ENCODE results near the gene KRT4. TPM values are rescaled to one million over a fixed set of nuclear protein-coding genes. Genes with fewer than 3 reads are reported as not detected.

The KRT4 gene
- total RNA-seq, 1 donor from 2014 or later, result 1,276 TPM

DNA sequence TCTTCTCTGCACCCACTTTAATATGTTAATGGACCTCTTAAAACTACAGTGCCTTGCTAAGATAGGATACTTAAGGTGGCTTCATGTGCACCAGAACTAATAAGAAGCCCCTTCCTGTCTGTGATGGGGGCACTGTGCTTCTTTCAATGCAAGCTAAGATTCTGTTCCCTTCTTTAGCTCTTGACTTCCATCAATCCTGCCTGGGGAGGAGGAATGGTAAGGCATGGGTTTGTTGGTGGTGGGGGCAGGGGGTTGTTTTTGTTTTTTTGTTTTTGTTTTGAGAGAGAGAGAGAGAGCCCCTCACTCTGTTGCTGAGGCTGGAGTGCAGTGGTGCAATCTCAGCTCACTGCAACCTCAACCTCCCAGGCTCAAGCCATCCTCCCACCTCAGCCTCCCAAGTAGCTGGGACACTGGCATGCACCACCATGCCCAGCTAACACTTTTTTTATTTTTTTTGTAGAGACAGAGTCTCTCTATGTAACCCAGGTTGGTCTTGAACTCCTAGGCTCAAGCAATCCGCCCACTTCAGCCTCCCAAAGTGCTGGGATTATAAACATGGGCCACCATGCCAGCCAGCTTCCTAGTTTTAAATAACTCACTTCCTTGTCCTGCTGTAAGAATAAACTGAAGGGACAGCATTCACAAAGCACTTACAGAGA is 13.5 kb downstream of the KRT4 start:
- DNase-seq (ENCODE audit: extremely low spot score, unreplicated experiment), result no peak
- Mint-ChIP-seq H3K36me3 (no peaks in the 10 kb centered on the region), H3K9me3 (no peaks in the 10 kb centered on the region), H3K4me1 (ENCODE audit: unreplicated experiment) (no peaks in the 10 kb centered on the region), H3K27me3 (peaks cover 18% of the 10 kb centered on the region), H3K4me3 (no peak overlapping the region), H3K27ac (peak overlapping the region; percentile 27)
- TF ChIP-seq, protein P1, sequence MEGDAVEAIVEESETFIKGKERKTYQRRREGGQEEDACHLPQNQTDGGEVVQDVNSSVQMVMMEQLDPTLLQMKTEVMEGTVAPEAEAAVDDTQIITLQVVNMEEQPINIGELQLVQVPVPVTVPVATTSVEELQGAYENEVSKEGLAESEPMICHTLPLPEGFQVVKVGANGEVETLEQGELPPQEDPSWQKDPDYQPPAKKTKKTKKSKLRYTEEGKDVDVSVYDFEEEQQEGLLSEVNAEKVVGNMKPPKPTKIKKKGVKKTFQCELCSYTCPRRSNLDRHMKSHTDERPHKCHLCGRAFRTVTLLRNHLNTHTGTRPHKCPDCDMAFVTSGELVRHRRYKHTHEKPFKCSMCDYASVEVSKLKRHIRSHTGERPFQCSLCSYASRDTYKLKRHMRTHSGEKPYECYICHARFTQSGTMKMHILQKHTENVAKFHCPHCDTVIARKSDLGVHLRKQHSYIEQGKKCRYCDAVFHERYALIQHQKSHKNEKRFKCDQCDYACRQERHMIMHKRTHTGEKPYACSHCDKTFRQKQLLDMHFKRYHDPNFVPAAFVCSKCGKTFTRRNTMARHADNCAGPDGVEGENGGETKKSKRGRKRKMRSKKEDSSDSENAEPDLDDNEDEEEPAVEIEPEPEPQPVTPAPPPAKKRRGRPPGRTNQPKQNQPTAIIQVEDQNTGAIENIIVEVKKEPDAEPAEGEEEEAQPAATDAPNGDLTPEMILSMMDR (conservative IDR thresholded peaks at IDR 0.05), result no peak

DNA sequence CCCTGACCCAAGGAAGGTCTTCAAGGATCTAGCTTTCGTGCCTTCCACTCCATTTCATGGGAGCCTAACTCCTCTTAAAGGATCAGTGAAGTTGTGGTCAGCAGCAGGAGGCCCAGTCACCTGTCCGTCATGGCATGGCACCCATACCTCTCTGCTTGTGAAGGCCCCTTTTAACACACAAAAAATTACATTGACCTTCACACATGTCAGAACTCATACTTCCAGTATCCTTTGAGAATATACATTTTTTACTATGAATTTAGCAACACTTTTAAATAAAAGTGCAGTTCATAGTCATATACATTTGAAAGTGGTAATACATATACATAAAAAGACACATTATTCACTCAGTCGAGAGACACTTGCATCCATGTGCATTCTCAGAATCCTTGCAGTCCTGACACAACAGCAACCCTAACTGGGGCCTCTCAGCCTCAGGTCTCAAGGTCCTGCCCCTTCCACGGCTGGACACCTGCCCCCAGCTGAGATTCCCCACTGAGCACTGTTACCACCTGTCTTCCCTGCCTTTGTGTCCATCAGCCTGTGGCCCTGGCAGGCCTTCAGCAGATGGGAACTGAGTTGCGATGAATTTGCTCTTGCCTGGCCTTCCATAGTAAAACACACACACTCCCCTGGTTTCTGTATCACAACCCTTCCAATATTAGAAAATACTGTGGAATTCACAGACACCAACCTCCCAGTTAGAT is 14.3 kb downstream of the KRT4 start:
- H3K4me3 Mint-ChIP-seq, result no peak overlapping the region
- TF ChIP-seq, protein P1 (conservative IDR thresholded peaks at IDR 0.05), result no peak
- H3K4me1 Mint-ChIP-seq (ENCODE audit: unreplicated experiment), result no peaks in the 10 kb centered on the region
- H3K36me3 Mint-ChIP-seq, result no peaks in the 10 kb centered on the region
- peaks cover 13% of the 10 kb centered on the region for H3K27me3 Mint-ChIP-seq
- H3K27ac Mint-ChIP-seq, result peak overlapping the region; percentile 37
- DNase-seq (ENCODE audit: extremely low spot score, unreplicated experiment), result no peak
- no peaks in the 10 kb centered on the region for H3K9me3 Mint-ChIP-seq

DNA sequence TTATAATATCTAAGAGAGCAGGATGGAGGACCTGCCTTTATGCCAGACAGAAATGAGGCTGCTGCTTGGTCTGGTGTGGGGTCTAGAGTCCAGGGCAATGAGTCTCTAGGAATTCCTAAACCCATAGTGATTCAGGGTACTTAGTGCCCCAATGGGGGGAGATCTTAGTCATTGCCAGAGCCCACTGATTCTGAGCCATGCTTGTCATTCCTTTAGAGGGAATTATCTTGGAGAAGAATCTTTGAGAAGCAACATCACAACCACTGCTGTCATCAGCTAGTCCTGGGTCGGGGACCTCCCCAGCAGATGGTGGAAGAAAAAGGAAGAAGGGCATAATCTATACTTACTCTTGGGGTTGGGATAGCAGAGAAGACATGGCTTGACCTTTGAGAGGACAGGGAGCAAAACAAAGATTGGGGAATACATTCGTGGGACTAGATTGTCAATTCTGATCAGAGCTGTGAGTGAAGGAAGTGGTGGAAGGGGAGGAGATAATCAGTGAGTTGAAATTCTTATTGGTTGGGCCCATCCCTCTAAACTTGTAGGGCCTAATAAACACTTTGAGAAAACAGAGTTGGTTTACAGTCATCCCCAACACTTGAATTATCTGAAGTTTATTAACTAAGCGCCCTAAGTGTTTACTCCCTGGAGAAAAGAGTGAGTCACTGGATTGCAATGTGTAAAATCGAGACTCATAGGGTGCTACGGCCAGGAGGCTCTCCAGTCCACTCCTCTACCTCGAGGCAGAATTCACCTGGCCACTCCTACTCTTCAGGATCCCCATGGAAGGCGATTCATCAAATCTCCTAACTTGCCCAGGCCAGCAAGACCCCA is 15.0 kb downstream of the KRT4 start:
- TF ChIP-seq, protein P1 (conservative IDR thresholded peaks at IDR 0.05), result no peak
- no peak overlapping the region for H3K4me3 Mint-ChIP-seq
- H3K27me3 Mint-ChIP-seq, result peaks cover 16% of the 10 kb centered on the region
- no peaks in the 10 kb centered on the region for H3K4me1 Mint-ChIP-seq (ENCODE audit: unreplicated experiment)
- no peak for DNase-seq (ENCODE audit: extremely low spot score, unreplicated experiment)
- no peaks in the 10 kb centered on the region for H3K36me3 Mint-ChIP-seq
- peak overlapping the region; percentile 37 for H3K27ac Mint-ChIP-seq
- no peaks in the 10 kb centered on the region for H3K9me3 Mint-ChIP-seq

DNA sequence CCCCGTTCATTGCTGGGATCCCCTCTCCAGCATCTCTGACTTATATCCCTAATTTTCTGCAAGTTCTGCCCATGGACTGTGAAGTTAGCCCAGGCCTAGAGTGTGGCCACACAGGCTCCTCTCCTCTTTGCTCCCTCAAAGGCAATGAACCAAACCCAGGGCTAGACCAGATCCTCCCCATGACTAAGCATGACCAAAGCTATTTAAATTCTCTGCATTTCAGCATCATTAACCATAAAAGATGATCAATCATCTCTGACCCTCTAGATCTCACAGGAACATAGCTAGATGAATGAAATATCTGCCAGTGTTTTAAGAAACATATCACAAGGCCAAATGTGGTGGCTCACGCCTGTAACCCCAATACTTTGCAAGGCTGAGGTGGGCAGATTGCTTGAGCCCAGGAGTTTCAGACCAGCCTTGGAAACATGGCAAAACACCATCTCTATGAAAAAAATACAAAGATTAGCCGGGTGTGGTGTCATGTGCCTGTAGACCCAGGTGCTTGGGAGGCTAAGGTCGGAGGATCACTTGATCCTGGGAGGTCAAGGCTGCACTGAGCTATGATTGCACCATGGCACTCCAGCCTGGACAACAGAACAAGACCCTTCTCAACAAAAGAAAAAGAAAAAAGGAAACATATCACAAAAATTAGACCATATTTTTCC is 15.8 kb downstream of the KRT4 start:
- Mint-ChIP-seq H3K27me3 (peaks cover 22% of the 10 kb centered on the region), H3K27ac (no peak overlapping the region), H3K9me3 (no peaks in the 10 kb centered on the region), H3K4me3 (no peak overlapping the region), H3K4me1 (ENCODE audit: unreplicated experiment) (no peaks in the 10 kb centered on the region), H3K36me3 (no peaks in the 10 kb centered on the region)
- no peak for DNase-seq (ENCODE audit: extremely low spot score, unreplicated experiment)
- TF ChIP-seq, protein P1 (conservative IDR thresholded peaks at IDR 0.05), result no peak

DNA sequence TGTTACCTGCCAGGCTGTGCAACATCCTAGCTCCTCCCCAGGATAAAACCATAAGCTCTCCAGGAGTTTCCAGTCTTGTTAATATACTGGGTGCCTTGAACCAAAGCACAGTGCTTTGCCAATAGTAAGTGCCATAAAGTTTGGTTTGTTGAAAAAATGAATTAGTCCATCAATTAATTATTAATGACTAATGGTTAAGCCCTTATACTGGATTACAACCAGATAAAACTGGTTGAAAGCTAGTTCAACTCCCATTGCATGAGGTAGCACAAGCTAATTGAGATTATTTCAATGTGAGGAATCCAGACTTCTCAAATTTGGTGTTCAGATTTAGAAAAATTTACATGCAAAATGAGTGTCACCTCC is 16.4 kb downstream of the KRT4 start:
- H3K4me3 Mint-ChIP-seq, result no peak overlapping the region
- H3K4me1 Mint-ChIP-seq (ENCODE audit: unreplicated experiment), result no peaks in the 10 kb centered on the region
- no peaks in the 10 kb centered on the region for H3K9me3 Mint-ChIP-seq
- H3K36me3 Mint-ChIP-seq, result no peaks in the 10 kb centered on the region
- TF ChIP-seq, protein P1 (conservative IDR thresholded peaks at IDR 0.05), result no peak
- no peak overlapping the region for H3K27ac Mint-ChIP-seq
- peaks cover 18% of the 10 kb centered on the region for H3K27me3 Mint-ChIP-seq
- no peak for DNase-seq (ENCODE audit: extremely low spot score, unreplicated experiment)
